Adipocyte (in vitro differentiated cells): ENCODE data around the gene MAP6.

Experiments used
- DNase-seq: peaks from one replicate; pipeline ENCODE4 v3.0.0-alpha.2; 2015; ENCODE audit warnings: low read depth
- H3K27me3 ChIP-seq: replicated peaks from 2 replicates; pipeline ENCODE4 v1.7.0; 2013; ENCODE audit warnings: mild to moderate bottlenecking, low read length, moderate library complexity; ENCODE audit not compliant: control insufficient read depth, insufficient read depth
- H3K36me3 ChIP-seq: 2 replicates; pipeline ENCODE4 v1.7.0; 2013; ENCODE audit warnings: low read length, mild to moderate bottlenecking, moderate library complexity; ENCODE audit not compliant: control insufficient read depth, insufficient read depth, severe bottlenecking
- H3K4me1 ChIP-seq: 2 replicates; pipeline ENCODE4 v1.7.0; 2013; ENCODE audit warnings: mild to moderate bottlenecking, low read length, moderate library complexity; ENCODE audit not compliant: control insufficient read depth, insufficient read depth
- H3K4me3 ChIP-seq: 2 replicates; pipeline ENCODE4 v1.7.0; 2013; ENCODE audit warnings: mild to moderate bottlenecking, low read length, moderate library complexity
- H3K9ac ChIP-seq: 2 replicates; pipeline ENCODE4 v1.7.0; 2013; ENCODE audit warnings: mild to moderate bottlenecking, low read length, moderate library complexity
- H3K9me3 ChIP-seq: 2 replicates; pipeline ENCODE4 v1.7.0; 2013; ENCODE audit warnings: mild to moderate bottlenecking, low read length, moderate library complexity; ENCODE audit not compliant: control insufficient read depth

Gene MAP6

DNA sequence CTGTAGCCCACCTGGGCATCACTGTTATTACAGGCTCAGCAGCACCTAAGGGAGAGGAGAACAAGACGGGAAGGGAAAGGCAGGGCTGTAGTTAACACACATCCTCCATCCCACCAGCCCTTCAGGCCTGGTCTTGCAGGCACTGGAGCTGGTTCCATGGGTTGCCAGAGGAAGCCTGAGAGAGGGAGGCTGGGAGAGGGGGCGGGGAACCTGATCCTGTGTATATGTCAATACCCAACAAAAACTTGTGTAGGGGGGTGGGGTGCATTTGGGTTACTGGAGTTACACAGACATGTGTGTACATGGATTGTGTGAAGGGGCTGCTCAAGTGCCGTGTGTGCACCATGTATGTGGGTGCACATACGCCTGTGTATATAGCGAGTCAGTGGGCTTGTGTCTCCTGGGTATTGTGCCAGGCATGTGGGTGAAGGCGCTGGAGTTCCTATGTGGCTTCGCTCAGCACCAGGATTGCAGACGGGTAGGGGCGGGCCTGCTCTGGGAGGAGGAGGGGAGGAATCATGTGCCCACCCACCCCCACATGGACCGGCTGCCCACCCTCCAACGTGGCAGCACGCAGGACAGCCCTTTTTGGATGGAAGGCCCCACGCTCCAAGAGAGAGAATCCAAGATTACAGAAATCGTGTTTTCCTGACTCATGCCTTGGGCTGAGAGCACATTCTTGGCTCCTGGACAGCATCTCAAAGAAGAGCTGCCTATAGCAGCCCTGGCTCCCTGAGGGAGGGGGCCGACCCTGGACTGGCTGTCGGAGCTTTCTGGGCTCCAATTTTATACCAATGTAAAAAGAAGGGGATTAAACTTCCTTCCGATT lies 111.0 kb downstream of the MAP6 start:
- Histone ChIP-seq H3K27me3 (no peaks in the 10 kb centered on the region), H3K36me3 (no peaks in the 10 kb centered on the region), H3K9ac (peak overlapping the region; percentile 99), H3K4me3 (peak overlapping the region; percentile 70), H3K4me1 (peaks cover 81% of the 10 kb centered on the region), H3K9me3 (no peaks in the 10 kb centered on the region)
- peak; percentile 97 for DNase-seq

DNA sequence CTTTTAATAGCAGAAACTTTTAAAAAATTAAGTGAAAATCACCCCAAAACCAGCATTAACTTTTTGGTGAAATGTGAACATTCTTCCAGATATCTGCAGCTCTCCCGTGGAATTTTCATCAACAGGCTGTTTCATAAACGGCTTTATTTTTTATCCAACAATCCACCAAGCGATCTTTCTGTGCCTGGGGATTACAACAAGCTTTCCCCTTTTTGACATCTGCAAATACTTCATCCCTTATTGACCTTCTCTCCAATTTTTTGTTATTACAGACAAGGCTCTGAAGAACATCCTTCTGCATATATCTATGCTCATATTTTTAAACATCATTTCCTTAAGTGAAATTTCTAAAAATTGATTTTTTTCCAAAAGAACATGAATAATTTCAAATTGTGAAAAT lies 112.6 kb downstream of the MAP6 start:
- H3K9me3 ChIP-seq = no peaks in the 10 kb centered on the region
- peaks cover 77% of the 10 kb centered on the region for H3K4me1 ChIP-seq
- no peak for DNase-seq
- H3K36me3 ChIP-seq = no peaks in the 10 kb centered on the region
- H3K27me3 ChIP-seq = no peaks in the 10 kb centered on the region
- no peak overlapping the region for H3K4me3 ChIP-seq
- H3K9ac ChIP-seq = peak overlapping the region; percentile 99

DNA sequence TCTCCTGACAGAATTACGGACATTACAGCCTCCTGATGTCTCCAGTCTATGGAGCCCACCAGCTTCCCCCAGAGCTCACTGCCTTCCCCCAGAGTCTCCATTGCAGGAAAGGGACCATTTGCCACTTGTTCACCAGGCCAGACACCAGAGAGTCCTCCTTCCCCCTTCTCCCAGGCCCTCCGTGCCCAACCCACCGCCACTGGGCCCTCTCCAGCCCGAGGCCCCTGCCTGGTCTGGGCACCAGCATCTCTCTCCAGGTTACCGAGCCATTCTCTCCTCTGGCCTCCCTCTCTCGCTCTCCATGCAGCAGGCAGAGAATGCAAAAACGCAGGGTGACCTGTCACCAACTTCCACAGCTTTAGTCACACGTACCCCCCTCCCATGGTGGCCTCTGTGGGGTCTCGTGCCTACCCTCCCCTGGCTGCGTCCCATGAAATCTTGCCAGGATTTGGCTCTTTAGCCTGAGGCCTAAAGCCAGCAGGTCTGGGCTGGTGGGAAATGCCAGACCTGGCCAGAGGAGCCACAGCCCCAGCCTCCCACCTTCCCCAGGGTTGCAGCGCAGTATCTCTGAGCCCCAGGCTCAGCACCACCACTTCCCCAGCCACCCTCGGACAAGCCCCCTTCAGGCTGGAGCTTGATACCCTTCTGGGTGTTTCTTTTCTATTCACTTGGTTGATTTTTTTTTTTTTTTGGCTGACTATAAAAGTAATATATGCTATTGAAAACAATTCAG lies 113.6 kb downstream of the MAP6 start:
- Histone ChIP-seq H3K4me3 (peak overlapping the region; percentile 68), H3K27me3 (no peaks in the 10 kb centered on the region), H3K36me3 (no peaks in the 10 kb centered on the region), H3K9ac (peak overlapping the region; percentile 87), H3K9me3 (no peaks in the 10 kb centered on the region), H3K4me1 (peaks cover 66% of the 10 kb centered on the region)
- DNase-seq = no peak

DNA sequence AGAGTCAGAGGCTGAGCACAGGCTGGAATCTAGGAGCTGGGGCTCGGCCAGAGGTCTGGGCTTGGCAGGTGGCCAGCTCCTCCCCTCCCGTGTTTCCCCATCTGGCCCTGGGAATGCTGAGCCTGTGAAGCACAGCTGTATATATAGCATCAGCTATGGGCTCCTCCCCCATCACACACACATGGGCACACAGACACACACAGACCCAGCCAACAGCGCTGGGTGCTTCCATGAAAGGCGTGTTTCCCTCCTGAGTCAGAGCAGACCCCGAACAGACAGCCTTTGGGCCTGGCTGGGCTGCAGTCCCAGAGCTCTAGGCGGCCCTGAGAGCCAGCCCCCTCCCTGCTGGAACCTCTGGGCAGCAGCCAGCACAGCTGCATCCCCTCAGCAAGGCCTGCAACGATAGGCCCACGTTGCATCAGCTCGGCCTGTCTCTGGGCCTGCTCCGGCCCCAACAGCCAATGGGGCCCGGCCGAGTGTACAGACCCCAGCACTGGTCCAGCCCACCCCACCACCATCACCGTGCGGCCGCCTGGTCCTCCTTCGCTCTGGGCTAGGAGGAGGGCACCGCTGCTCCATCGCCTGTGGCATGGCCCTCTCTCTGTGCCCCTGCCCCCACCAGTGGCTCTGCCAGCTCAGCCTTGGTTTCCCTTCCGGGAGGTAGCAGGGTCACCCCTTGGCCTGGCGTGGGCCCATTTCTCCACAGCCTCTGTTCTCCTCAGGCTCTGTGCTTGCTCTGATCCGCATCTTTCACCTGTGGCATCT lies 114.4 kb downstream of the MAP6 start:
- no peaks in the 10 kb centered on the region for H3K27me3 ChIP-seq
- no peaks in the 10 kb centered on the region for H3K36me3 ChIP-seq
- H3K9ac ChIP-seq = peak overlapping the region; percentile 87
- H3K4me3 ChIP-seq = peak overlapping the region; percentile 68
- H3K9me3 ChIP-seq = no peaks in the 10 kb centered on the region
- H3K4me1 ChIP-seq = peaks cover 58% of the 10 kb centered on the region
- DNase-seq = peak; percentile 99

DNA sequence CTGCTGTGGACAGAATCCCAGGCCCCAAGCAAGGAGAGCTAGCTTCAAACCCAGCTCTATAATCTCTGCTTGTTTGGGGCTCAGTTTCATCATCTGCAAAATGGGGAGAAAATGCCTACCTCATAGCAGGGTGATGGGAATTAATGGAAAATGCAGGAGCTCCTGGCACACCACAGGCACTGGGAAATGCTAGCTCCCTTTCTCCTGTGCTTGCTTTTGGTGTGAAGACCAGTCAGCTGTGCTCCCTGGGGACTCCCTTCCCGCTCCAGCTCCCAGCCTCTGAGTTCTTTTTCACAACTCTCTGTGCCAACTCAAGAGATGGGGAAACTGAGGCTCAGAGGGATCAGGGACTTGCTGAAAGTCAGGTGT lies 115.0 kb downstream of the MAP6 start:
- H3K9me3 ChIP-seq = no peaks in the 10 kb centered on the region
- no peak for DNase-seq
- peaks cover 54% of the 10 kb centered on the region for H3K4me1 ChIP-seq
- H3K36me3 ChIP-seq = no peaks in the 10 kb centered on the region
- peak overlapping the region; percentile 35 for H3K9ac ChIP-seq
- H3K4me3 ChIP-seq = peak overlapping the region; percentile 40
- H3K27me3 ChIP-seq = no peaks in the 10 kb centered on the region

DNA sequence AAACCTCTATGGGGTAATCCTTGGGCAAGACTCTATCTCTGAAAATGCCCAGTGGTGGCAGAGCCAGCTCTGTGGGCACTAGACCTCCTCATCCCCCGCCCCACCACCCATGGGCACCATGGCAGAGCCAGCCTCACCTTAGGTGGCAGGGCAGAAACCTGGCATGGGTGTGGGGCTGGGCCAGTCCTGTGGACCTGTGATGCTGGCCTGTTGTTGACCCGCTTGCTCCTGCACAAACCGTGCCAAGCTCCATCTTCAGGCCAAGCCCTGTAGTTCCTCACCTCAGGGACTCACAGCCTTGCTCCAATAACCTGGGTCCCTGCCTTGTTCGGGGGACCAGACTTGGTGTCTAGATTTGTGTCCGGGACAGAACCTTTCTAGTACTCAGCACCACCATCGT lies 115.7 kb downstream of the MAP6 start:
- Histone ChIP-seq H3K4me1 (peaks cover 47% of the 10 kb centered on the region), H3K4me3 (no peak overlapping the region), H3K9me3 (no peaks in the 10 kb centered on the region), H3K9ac (peak overlapping the region; percentile 35), H3K27me3 (no peaks in the 10 kb centered on the region), H3K36me3 (no peaks in the 10 kb centered on the region)
- DNase-seq = no peak

DNA sequence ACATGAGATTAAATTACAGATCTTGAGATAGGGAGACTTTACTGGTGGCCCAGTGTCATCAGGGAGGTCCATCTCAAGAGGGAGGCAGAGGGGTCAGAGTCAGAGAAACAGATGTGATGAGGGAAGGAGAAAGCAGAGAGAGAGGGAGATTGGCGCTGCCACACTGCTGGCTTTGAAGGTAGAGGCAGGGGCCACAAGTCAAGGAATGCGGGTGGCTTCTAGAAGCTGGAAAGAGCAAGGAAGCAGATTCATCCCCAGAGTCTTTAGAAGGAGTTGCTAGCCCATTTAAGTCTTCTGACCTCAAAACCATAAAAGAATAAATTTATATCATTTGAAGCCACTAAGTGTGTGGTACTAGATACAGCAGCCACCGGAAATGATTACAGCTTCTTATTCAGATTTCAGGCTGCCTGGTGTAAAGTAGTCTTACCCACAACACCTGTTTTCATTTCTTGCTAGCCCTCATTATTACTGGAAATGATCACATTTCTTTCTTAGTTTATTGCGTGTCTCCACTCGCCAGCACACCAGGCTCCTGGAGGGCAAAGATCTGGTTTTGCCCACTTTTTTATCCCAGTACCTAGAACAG lies 119.4 kb downstream of the MAP6 start:
- no peak overlapping the region for H3K4me3 ChIP-seq
- no peaks in the 10 kb centered on the region for H3K27me3 ChIP-seq
- no peaks in the 10 kb centered on the region for H3K36me3 ChIP-seq
- no peak for DNase-seq
- H3K9me3 ChIP-seq = no peaks in the 10 kb centered on the region
- H3K9ac ChIP-seq = no peak overlapping the region
- peaks cover 20% of the 10 kb centered on the region for H3K4me1 ChIP-seq

DNA sequence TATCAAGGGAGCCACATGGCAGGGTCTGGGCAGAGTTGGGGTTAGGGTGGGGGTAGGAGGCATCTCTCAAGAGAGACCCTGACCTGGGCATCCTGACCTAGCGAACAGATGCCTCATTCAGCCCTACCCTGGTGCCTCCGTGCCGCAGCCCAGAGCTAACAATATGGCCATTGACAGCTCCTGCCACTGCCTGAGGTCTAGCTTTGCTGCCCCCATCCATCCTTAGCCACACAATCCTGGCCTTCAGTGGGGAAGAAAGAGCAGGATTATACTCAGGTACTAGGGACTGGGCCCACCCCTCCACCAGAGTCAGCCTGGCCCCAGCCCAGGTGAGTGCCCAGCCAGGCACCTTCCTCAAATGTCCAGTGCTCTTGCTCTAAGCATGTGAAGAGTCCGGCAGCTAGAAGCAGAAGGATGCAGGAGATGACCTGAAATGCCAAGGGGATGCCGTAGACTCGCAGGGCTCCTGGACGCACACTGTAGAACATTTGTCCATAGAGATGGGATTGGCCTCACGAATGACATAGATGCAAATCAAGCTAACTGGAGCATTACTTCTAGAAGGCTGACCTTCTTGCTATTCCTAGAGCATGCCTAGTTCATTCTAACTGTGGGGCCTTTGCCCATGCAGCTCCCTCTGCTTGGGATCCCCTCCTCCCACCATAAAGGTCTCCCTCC lies 120.1 kb downstream of the MAP6 start:
- H3K27me3 ChIP-seq = no peaks in the 10 kb centered on the region
- H3K9me3 ChIP-seq = no peaks in the 10 kb centered on the region
- H3K36me3 ChIP-seq = no peaks in the 10 kb centered on the region
- DNase-seq = no peak
- peaks cover 14% of the 10 kb centered on the region for H3K4me1 ChIP-seq
- no peak overlapping the region for H3K4me3 ChIP-seq
- no peak overlapping the region for H3K9ac ChIP-seq

DNA sequence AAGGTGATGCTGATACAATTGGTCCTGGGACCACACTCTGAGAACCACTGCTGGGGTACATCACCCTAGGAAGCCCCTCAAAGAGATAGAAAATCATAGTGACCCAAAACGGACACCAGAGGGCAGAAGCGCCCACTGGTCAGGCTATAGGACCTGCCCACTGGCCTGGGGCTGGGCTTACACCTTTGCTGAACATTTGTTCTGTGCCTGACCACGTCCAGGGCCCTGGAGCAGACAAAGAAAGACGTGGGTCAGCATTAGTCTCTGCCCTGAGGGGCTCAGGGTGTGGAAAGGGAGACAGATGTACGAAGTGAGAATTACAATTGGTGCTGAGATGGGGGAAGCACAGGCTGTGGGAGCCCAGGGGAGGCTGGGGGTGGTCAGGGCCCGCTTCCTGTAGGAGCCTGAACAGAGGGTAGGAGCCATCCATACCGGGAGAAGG lies 121.2 kb downstream of the MAP6 start:
- peak; percentile 90 for DNase-seq
- no peaks in the 10 kb centered on the region for H3K36me3 ChIP-seq
- H3K4me1 ChIP-seq = peaks cover 7% of the 10 kb centered on the region
- H3K27me3 ChIP-seq = no peaks in the 10 kb centered on the region
- H3K9ac ChIP-seq = peak overlapping the region; percentile 35
- no peak overlapping the region for H3K4me3 ChIP-seq
- H3K9me3 ChIP-seq = no peaks in the 10 kb centered on the region

DNA sequence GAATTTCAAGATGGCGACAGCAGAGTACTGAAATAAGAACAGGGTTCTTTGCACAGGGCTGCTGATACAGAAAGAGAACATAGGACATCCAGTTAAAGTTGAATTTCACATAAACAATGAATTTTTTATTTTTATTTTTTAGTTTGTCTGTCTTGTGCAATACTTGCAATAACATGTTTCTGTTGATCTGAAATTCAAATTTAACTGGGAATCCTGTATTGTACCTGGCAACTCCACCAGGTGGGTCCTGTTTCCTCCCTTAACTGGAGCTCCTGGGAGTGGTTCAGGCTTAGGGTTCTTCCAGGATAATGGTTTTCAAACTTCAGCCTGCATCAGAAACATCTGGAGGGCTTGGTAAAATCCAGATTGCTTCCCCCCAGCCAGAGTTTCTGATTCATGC lies 121.7 kb downstream of the MAP6 start:
- Histone ChIP-seq H3K27me3 (no peaks in the 10 kb centered on the region), H3K4me3 (no peak overlapping the region), H3K9me3 (no peaks in the 10 kb centered on the region), H3K36me3 (no peaks in the 10 kb centered on the region), H3K4me1 (peaks cover 7% of the 10 kb centered on the region), H3K9ac (no peak overlapping the region)
- DNase-seq = no peak
